HCT116 (cell line): Measurements from ENCODE around the gene ATP8B4. TPM values are rescaled to one million over a fixed set of nuclear protein-coding genes. Genes with fewer than 3 reads are reported as not detected.

Experiments
- ATAC-seq: fragments of 200-7000 bp; cut with Tn5 transposase; 2 replicates; pipeline ENCODE4 v1.9.1; 2020; ENCODE audit warnings: mild to moderate bottlenecking, moderate library complexity
- BruUV-seq: library from RNA; stranded (reverse); fragments of 400-500 nt; replicated peaks from 2 replicates; lab custom pipeline; 2021; lab: Mats Ljungman, UMichigan
- CTCF ChIA-PET: fragments of 300-600 bp; sonication (Branson Sonifier 250); formaldehyde crosslinking; loops from one replicate; lab custom pipeline; 2021; ENCODE audit warnings: antibody characterized with exemption; lab: Charles Lee
- POLR2A ChIA-PET: fragments of 300-600, 350-600 bp; sonication (Branson Sonifier 250); formaldehyde crosslinking; loops from one replicate; lab custom pipeline; 2021; ENCODE audit warnings: antibody characterized with exemption; lab: Charles Lee
- RAD21 ChIA-PET, 2 experiments: fragments of 300-600 bp; sonication (Branson Sonifier 250); formaldehyde crosslinking; loops; one replicate each; lab custom pipeline; 2023; ENCODE audit warnings: low total read pairs in 2 of 2; ENCODE audit not compliant: uncharacterized antibody in 2 of 2, unreplicated experiment in 2 of 2, low non-redundant PET in 1 of 2; lab: Charles Lee
- DNase-seq: peaks from one replicate; pipeline ENCODE4 v3.0.0-alpha.2; 2010; ENCODE audit warnings: low read depth, low spot score
- H2AFZ ChIP-seq: fragments of 200-600 bp; shearing (Covaris generic), sonication (generic); 2 replicates; pipeline ENCODE4 v1.6.1; 2017; ENCODE audit warnings: low read depth, mixed run types, mixed read lengths, antibody characterized with exemption, low read length; ENCODE audit not compliant: poor library complexity, severe bottlenecking
- H3K27ac ChIP-seq: 2 replicates; pipeline ENCODE4 v1.5.1; 2012; ENCODE audit warnings: low read depth, low read length
- H3K27me3 ChIP-seq: fragments of 200-600 bp; sonication (generic); 2 replicates; pipeline ENCODE4 v1.6.1; 2016; ENCODE audit warnings: mixed run types, low read length, mixed read lengths; ENCODE audit not compliant: insufficient read depth
- H3K36me3 ChIP-seq, 2 experiments: fragments of 200-500 bp in 1 of 2; fragments of 200-600 bp in 1 of 2; sonication (Bioruptor generic) in 1 of 2; sonication (generic) in 1 of 2; 2 replicates each; pipeline versions ENCODE4 v1.5.1 to v1.6.1; 2014 to 2016; ENCODE audit warnings: low read length in 2 of 2, inconsistent platforms in 1 of 2, mixed read lengths in 1 of 2, mixed run types in 1 of 2; ENCODE audit not compliant: insufficient read depth in 2 of 2, control insufficient read depth in 1 of 2
- H3K4me1 ChIP-seq, 2 experiments: fragments of 200-600 bp in 1 of 2; sonication (generic) in 1 of 2; 2 replicates each; pipeline versions ENCODE4 v1.5.1 to v1.6.1; 2012 to 2017; ENCODE audit warnings: low read length in 2 of 2, inconsistent platforms in 1 of 2, mild to moderate bottlenecking in 1 of 2, mixed read lengths in 1 of 2, mixed run types in 1 of 2, moderate library complexity in 1 of 2; ENCODE audit not compliant: insufficient read depth in 2 of 2, control insufficient read depth in 1 of 2
- H3K4me2 ChIP-seq: fragments of 200-600 bp; sonication (generic); 2 replicates; pipeline ENCODE4 v1.6.1; 2017; ENCODE audit warnings: mixed run types, low read length, mixed read lengths
- H3K4me3 ChIP-seq, 2 experiments: fragments of 200-600 bp in 1 of 2; sonication (generic) in 1 of 2; replicated peaks in 1 of 2; 2 replicates each; pipeline ENCODE4 v1.5.1; 2011 to 2016; ENCODE audit warnings: low read length in 2 of 2, control low read depth in 1 of 2, low read depth in 1 of 2, mild to moderate bottlenecking in 1 of 2, mixed read lengths in 1 of 2, mixed run types in 1 of 2
- H3K79me2 ChIP-seq: fragments of 200-600 bp; sonication (generic); 2 replicates; pipeline ENCODE4 v1.6.1; 2017; ENCODE audit warnings: mild to moderate bottlenecking, mixed run types, low read length, moderate library complexity, mixed read lengths; ENCODE audit not compliant: insufficient read depth
- H3K9ac ChIP-seq: fragments of 200-600 bp; sonication (generic); 2 replicates; pipeline ENCODE4 v1.6.1; 2016; ENCODE audit warnings: low read length, mixed read lengths
- H3K9me2 ChIP-seq: fragments of 200-600 bp; sonication (generic), shearing (Covaris generic); 2 replicates; pipeline ENCODE4 v1.6.1; 2017; ENCODE audit warnings: mixed run types, mild to moderate bottlenecking, moderate library complexity; ENCODE audit not compliant: insufficient read depth
- H3K9me3 ChIP-seq, 2 experiments: fragments of 200-500 bp in 1 of 2; fragments of 200-600 bp in 1 of 2; sonication (Bioruptor generic) in 1 of 2; sonication (generic) in 1 of 2; 2 replicates each; pipeline ENCODE4 v1.6.1; 2014 to 2017; ENCODE audit warnings: low read length in 2 of 2, mixed read lengths in 2 of 2, inconsistent platforms in 1 of 2, low read depth in 1 of 2, mild to moderate bottlenecking in 1 of 2, mixed run types in 1 of 2, moderate library complexity in 1 of 2; ENCODE audit not compliant: control insufficient read depth in 1 of 2, insufficient read depth in 1 of 2
- H4K20me1 ChIP-seq: fragments of 200-600 bp; sonication (generic), shearing (Covaris generic); 2 replicates; pipeline ENCODE4 v1.6.1; 2017; ENCODE audit warnings: mixed run types, mild to moderate bottlenecking, moderate library complexity; ENCODE audit not compliant: insufficient read depth
- ATF3 ChIP-seq: IDR thresholded peaks from 2 replicates; pipeline ENCODE4 v1.6.1; 2012
- CBX3 ChIP-seq: IDR thresholded peaks from 2 replicates; pipeline ENCODE4 v1.6.1; 2012; ENCODE audit warnings: low read depth
- CEBPB ChIP-seq: IDR thresholded peaks from 2 replicates; pipeline ENCODE4 v1.6.1; 2012; ENCODE audit warnings: low read depth
- CTCF ChIP-seq, 3 experiments: fragments of 200-600 bp in 1 of 3; sonication (generic) in 1 of 3; IDR thresholded peaks in 2 of 3; conservative IDR thresholded peaks in 1 of 3; 2 replicates each; pipeline ENCODE4 v1.5.1; 2012 to 2017; ENCODE audit warnings: low read depth in 2 of 3, low read length in 2 of 3, antibody characterized with exemption in 1 of 3, borderline replicate concordance in 1 of 3, control low read depth in 1 of 3, mild to moderate bottlenecking in 1 of 3, mixed read lengths in 1 of 3, mixed run types in 1 of 3, moderate library complexity in 1 of 3; ENCODE audit not compliant: insufficient read depth in 1 of 3
- EGR1 ChIP-seq: IDR thresholded peaks from 2 replicates; pipeline ENCODE4 v1.6.1; 2012; ENCODE audit warnings: low read depth
- EZH2 ChIP-seq: fragments of 200-600 bp; sonication (generic); IDR thresholded peaks from 2 replicates; pipeline ENCODE4 v1.6.1; 2017; ENCODE audit warnings: antibody characterized with exemption, mixed run types
- EZH2phosphoT487 ChIP-seq: fragments of 200-600 bp; IDR thresholded peaks from 2 replicates; pipeline ENCODE4 v1.6.1; 2018; ENCODE audit warnings: antibody characterized with exemption, borderline replicate concordance
- FOSL1 ChIP-seq: IDR thresholded peaks from 2 replicates; pipeline ENCODE4 v1.6.1; 2012; ENCODE audit warnings: low read depth
- JUND ChIP-seq: IDR thresholded peaks from 2 replicates; pipeline ENCODE4 v1.6.1; 2012
- POLR2A ChIP-seq: IDR thresholded peaks from 2 replicates; pipeline ENCODE4 v1.7.0; 2011; ENCODE audit warnings: borderline replicate concordance; ENCODE audit not compliant: insufficient read depth, insufficient read length; ENCODE audit errors: extremely low read depth
- POLR2AphosphoS5 ChIP-seq: IDR thresholded peaks from 2 replicates; pipeline ENCODE4 v1.6.1; 2011; ENCODE audit warnings: mild to moderate bottlenecking, low read depth, low read length, moderate library complexity
- REST ChIP-seq: IDR thresholded peaks from 2 replicates; pipeline ENCODE4 v1.6.1; 2012; ENCODE audit warnings: low read depth
- SIN3A ChIP-seq: IDR thresholded peaks from 2 replicates; pipeline ENCODE4 v1.6.1; 2012; ENCODE audit warnings: low read depth
- SP1 ChIP-seq: IDR thresholded peaks from 2 replicates; pipeline ENCODE4 v1.6.1; 2012; ENCODE audit warnings: low read depth
- SRF ChIP-seq: IDR thresholded peaks from 2 replicates; pipeline ENCODE4 v1.6.1; 2012; ENCODE audit warnings: low read depth
- TCF7L2 ChIP-seq: IDR thresholded peaks from 2 replicates; pipeline ENCODE4 v1.7.0; 2011; ENCODE audit warnings: borderline replicate concordance, inconsistent platforms; ENCODE audit not compliant: insufficient read depth, insufficient read length; ENCODE audit errors: extremely low read depth
- YY1 ChIP-seq: IDR thresholded peaks from 2 replicates; pipeline ENCODE4 v1.6.1; 2011; ENCODE audit warnings: low read length, low read depth, moderate library complexity, mild to moderate bottlenecking; ENCODE audit not compliant: insufficient replicate concordance; ENCODE audit errors: extremely low read depth
- ZBTB33 ChIP-seq: IDR thresholded peaks from 2 replicates; pipeline ENCODE4 v1.6.1; 2011; ENCODE audit warnings: mild to moderate bottlenecking, low read length, moderate library complexity; ENCODE audit not compliant: insufficient replicate concordance; ENCODE audit errors: extremely low read depth
- ZFX ChIP-seq: fragments of 450-650 bp; IDR thresholded peaks from 2 replicates; pipeline ENCODE4 v1.6.1; 2017
- ZNF274 ChIP-seq: fragments of 200-500 bp; sonication (Bioruptor generic); IDR thresholded peaks from 2 replicates; pipeline ENCODE4 v1.6.1; 2014; ENCODE audit warnings: mild to moderate bottlenecking, low read depth, low read length, inconsistent platforms
- intact Hi-C: fragments of 100-400 bp; cut with micrococcal nuclease; formaldehyde crosslinking; loops from 2 replicates; pipeline ENCODE4 v1.10.0; 2022
- total RNA-seq: library from RNA; stranded (reverse); gene quantifications from one replicate; pipeline ENCODE4 v1.2.1, GENCODE V29; 2021; ENCODE audit not compliant: unreplicated experiment

ATP8B4 gene
- total RNA-seq, 1 experiment from 2014 or later: 0.25 TPM

- Histone ChIP-seq H3K4me2 (no peak overlapping the region), H3K27ac (no peak overlapping the region), H3K9me2 (no peaks in the 10 kb centered on the region), H3K79me2 (no peaks in the 10 kb centered on the region), H2AFZ (no peak overlapping the region), H3K4me1 (peaks cover 0 to 27% of the 10 kb centered on the region in 2 experiments; a peak in 2 of 4 replicates), H3K9me3 (no peaks in the 10 kb centered on the region), H3K36me3 (no peaks in the 10 kb centered on the region)
- CTCF ChIA-PET: interaction anchor here (5.8 kb wide), 1 partner anchor 165 kb away, joined by 116 read pairs; no protein-coding TSS in a partner anchor
- RAD21 ChIA-PET: no interaction called here
- POLR2A ChIA-PET: no interaction called here
- BruUV-seq: no TSS peak
- no peak for DNase-seq
- TF ChIP-seq ZFX: no peak
- TF ChIP-seq POLR2A: no peak
- TF ChIP-seq ZNF274: no peak
- TF ChIP-seq SRF: no peak
- no peak for TF ChIP-seq EZH2
- no peak for TF ChIP-seq TCF7L2
- TF ChIP-seq JUND: no peak
- no peak for TF ChIP-seq FOSL1
- TF ChIP-seq SP1: no peak
- no peak for TF ChIP-seq YY1
- TF ChIP-seq POLR2AphosphoS5: no peak
- no peak for TF ChIP-seq EGR1
- TF ChIP-seq ATF3: no peak
- TF ChIP-seq SIN3A: no peak
- no peak for TF ChIP-seq REST
- TF ChIP-seq CEBPB: no peak
- no peak for TF ChIP-seq ZBTB33
- TF ChIP-seq CBX3: no peak
- TF ChIP-seq EZH2phosphoT487: no peak
- TF ChIP-seq CTCF (IDR thresholded peaks at IDR 0.05 in 2 of 3, conservative IDR thresholded peaks at IDR 0.05 in 1 of 3; ENCODE audit: borderline replicate concordance in 1 of 3, insufficient read depth in 1 of 3, low read depth in 2 of 3, low read length in 2 of 3): no peak
- TF ChIP-seq, all 23 proteins: peak for 0
- Histone ChIP-seq H3K4me3 (no peak overlapping the region), H4K20me1 (no peaks in the 10 kb centered on the region), H3K27me3 (no peaks in the 10 kb centered on the region), H3K9ac (no peak overlapping the region)
- intact Hi-C loops: no loop called here
- ATAC-seq: no peak
Measured at GRCh38 chr15:50150851-50151250, 31.8 kb upstream of the ATP8B4 start.
